Activated CD4-positive, CD25-positive, alpha-beta regulatory T cell treated with anti-CD3 and anti-CD28 coated beads, Interleukin-2, amount 50 U/mL, for 16 hours (primary cell): ENCODE data around the gene ATP6V0A1.

Experiments
- DNase-seq: peaks from one replicate; pipeline ENCODE4 v3.0.0-alpha.2; 2020; ENCODE audit warnings: low read depth, low spot score

Gene ATP6V0A1

GRCh38 chr17:42561897-42562387 lies 103.3 kb downstream of the ATP6V0A1 start, which contains the start of gene COASY:
COASY (plus strand) TSS chr17:42562148; CDS start chr17:42562623, 475 bp downstream.
- DNase-seq: peak; percentile 86

- DNase-seq: no peak
These were observed 103.9 kb downstream of the ATP6V0A1 start for GRCh38 chr17:42562388-42563142.

- no peak for DNase-seq
These were observed 104.4 kb downstream of the ATP6V0A1 start for GRCh38 chr17:42563143-42563509.

- DNase-seq: no peak
These were observed 104.9 kb downstream of the ATP6V0A1 start for GRCh38 chr17:42563543-42563942.

- no peak for DNase-seq
These were observed 105.3 kb downstream of the ATP6V0A1 start for GRCh38 chr17:42563950-42564349.

- DNase-seq: no peak
These were observed 106.3 kb downstream of the ATP6V0A1 start for GRCh38 chr17:42564815-42565522.

- no peak for DNase-seq
These were observed 107.0 kb downstream of the ATP6V0A1 start for GRCh38 chr17:42565523-42566214.

GRCh38 chr17:42566215-42566882 lies 107.7 kb downstream of the ATP6V0A1 start:
- no peak for DNase-seq

- DNase-seq: peak; percentile 81
These were observed 108.3 kb downstream of the ATP6V0A1 start, which contains the start of gene MLX for GRCh38 chr17:42566883-42567573. MLX (plus strand) TSS chr17:42567100; CDS start chr17:42567125, 25 bp downstream.

- no peak for DNase-seq
These were observed 109.8 kb downstream of the ATP6V0A1 start for GRCh38 chr17:42568341-42569111.

GRCh38 chr17:42571435-42572225 lies 113.0 kb downstream of the ATP6V0A1 start:
- DNase-seq: no peak
